ENCODE data around the gene SESN3.
A peak's percentile ranks its signal among the peaks of the same experiment; 100 is the strongest.
"Not testable (repeated sequence)": the region's sequence is repeated elsewhere in the genome, so short reads cannot be mapped to it uniquely, and the experiment has no call there.

SESN3 gene

GRCh38 chr11:95231127-95231880 is at the start of gene SESN3:
Gene SESN3, minus strand, starts transcription at chr11:95231202. Its CDS starts 342 bp downstream, at chr11:95230860.
- DNase-seq (ENCODE audit: low read depth) = peak; percentile 98

- no peak for DNase-seq (ENCODE audit: low read depth)
Measured at GRCh38 chr11:95279921-95280868, 49.2 kb upstream of the SESN3 start.

- no peak for DNase-seq (ENCODE audit: low read depth)
Measured at GRCh38 chr11:95277868-95278267, 46.9 kb upstream of the SESN3 start.

GRCh38 chr11:95276139-95276538 is 45.1 kb upstream of the SESN3 start:
- no peak for DNase-seq (ENCODE audit: low read depth)

GRCh38 chr11:95273618-95274017 is 42.6 kb upstream of the SESN3 start:
- not testable (repeated sequence) for DNase-seq (ENCODE audit: low read depth)

GRCh38 chr11:95269036-95269819 is 38.2 kb upstream of the SESN3 start:
- no peak for DNase-seq (ENCODE audit: low read depth)

GRCh38 chr11:95268391-95268790 is 37.4 kb upstream of the SESN3 start:
- DNase-seq (ENCODE audit: low read depth) = no peak

GRCh38 chr11:95267601-95268213 is 36.7 kb upstream of the SESN3 start:
- no peak for DNase-seq (ENCODE audit: low read depth)

GRCh38 chr11:95266751-95267374 is 35.9 kb upstream of the SESN3 start:
- DNase-seq (ENCODE audit: low read depth) = no peak

GRCh38 chr11:95264881-95265280 is 33.9 kb upstream of the SESN3 start:
- no peak for DNase-seq (ENCODE audit: low read depth)

- no peak for DNase-seq (ENCODE audit: low read depth)
Measured at GRCh38 chr11:95262994-95263765, 32.2 kb upstream of the SESN3 start.

GRCh38 chr11:95257456-95257971 is 26.5 kb upstream of the SESN3 start:
- DNase-seq (ENCODE audit: low read depth) = no peak

GRCh38 chr11:95256321-95256779 is 25.3 kb upstream of the SESN3 start:
- no peak for DNase-seq (ENCODE audit: low read depth)

GRCh38 chr11:95255251-95256145 is 24.5 kb upstream of the SESN3 start:
- DNase-seq (ENCODE audit: low read depth) = no peak

GRCh38 chr11:95254716-95255115 is 23.7 kb upstream of the SESN3 start:
- DNase-seq (ENCODE audit: low read depth) = no peak

GRCh38 chr11:95254131-95254704 is 23.2 kb upstream of the SESN3 start:
- DNase-seq (ENCODE audit: low read depth) = peak; percentile 84

- DNase-seq (ENCODE audit: low read depth) = no peak
Measured at GRCh38 chr11:95253141-95253540, 22.1 kb upstream of the SESN3 start.

- no peak for DNase-seq (ENCODE audit: low read depth)
Measured at GRCh38 chr11:95252586-95252985, 21.6 kb upstream of the SESN3 start.

- DNase-seq (ENCODE audit: low read depth) = not testable (repeated sequence)
Measured at GRCh38 chr11:95251896-95252295, 20.9 kb upstream of the SESN3 start.
